Fibroblast of mammary gland (primary cell): ENCODE results near the gene TNFSF12.

Source experiments
- DNase-seq: peaks from one replicate; pipeline ENCODE4 v3.0.0-alpha.2; 2010; ENCODE audit warnings: low read depth
- H3K4me3 ChIP-seq: 2 replicates; pipeline ENCODE4 v1.5.1; 2011; ENCODE audit warnings: low read depth, mild to moderate bottlenecking, low read length, moderate library complexity; ENCODE audit not compliant: control insufficient read depth
- TF ChIP-seq, protein P1 (sequence below): conservative IDR thresholded peaks from 2 replicates; pipeline ENCODE4 v1.5.1; 2011; ENCODE audit warnings: low read depth, low read length, inconsistent platforms; ENCODE audit not compliant: control insufficient read depth, insufficient read depth

The TNFSF12 gene

DNA sequence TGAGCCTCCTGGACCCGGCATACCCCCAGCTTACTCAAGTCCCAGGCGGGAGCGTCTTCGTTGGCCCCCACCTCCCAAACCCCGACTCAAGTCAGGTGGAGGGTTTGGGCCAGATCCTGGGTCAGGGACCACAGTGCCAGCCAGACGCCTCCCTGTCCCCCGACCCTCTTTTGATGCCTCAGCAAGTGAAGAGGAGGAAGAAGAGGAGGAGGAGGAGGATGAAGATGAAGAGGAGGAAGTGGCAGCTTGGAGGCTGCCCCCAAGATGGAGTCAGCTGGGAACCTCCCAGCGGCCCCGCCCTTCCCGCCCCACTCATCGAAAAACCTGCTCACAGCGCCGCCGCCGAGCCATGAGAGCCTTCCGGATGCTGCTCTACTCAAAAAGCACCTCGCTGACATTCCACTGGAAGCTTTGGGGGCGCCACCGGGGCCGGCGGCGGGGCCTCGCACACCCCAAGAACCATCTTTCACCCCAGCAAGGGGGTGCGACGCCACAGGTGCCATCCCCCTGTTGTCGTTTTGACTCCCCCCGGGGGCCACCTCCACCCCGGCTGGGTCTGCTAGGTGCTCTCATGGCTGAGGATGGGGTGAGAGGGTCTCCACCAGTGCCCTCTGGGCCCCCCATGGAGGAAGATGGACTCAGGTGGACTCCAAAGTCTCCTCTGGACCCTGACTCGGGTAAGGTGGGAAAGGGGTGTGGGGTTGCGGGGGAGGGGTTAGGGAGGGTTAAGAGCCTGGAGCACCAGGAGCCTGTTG is 14.4 kb downstream of the TNFSF12 start:
- no peak for DNase-seq
- TF ChIP-seq, protein P1, sequence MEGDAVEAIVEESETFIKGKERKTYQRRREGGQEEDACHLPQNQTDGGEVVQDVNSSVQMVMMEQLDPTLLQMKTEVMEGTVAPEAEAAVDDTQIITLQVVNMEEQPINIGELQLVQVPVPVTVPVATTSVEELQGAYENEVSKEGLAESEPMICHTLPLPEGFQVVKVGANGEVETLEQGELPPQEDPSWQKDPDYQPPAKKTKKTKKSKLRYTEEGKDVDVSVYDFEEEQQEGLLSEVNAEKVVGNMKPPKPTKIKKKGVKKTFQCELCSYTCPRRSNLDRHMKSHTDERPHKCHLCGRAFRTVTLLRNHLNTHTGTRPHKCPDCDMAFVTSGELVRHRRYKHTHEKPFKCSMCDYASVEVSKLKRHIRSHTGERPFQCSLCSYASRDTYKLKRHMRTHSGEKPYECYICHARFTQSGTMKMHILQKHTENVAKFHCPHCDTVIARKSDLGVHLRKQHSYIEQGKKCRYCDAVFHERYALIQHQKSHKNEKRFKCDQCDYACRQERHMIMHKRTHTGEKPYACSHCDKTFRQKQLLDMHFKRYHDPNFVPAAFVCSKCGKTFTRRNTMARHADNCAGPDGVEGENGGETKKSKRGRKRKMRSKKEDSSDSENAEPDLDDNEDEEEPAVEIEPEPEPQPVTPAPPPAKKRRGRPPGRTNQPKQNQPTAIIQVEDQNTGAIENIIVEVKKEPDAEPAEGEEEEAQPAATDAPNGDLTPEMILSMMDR: no peak
- H3K4me3 ChIP-seq: no peak overlapping the region

DNA sequence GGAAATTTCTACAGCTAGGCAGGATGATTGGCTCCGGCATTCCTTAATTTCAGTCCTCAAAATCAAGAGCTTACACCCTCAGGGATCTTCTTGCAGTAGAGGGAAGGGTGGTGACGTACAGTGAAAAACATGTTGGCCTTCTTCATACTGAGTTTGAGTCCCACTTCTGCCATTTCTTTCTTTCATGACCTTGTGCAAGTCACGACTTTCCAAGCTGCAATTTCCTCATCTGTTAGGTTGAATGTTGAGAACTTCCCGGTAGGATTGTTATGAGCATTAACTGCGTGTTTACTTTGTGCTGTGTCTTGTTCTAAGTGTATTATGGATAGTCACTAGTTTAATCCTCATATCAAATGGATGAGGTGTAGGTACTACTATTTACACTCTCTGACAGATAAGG is 20.7 kb downstream of the TNFSF12 start:
- TF ChIP-seq, protein P1: no peak
- DNase-seq: no peak
- no peak overlapping the region for H3K4me3 ChIP-seq

DNA sequence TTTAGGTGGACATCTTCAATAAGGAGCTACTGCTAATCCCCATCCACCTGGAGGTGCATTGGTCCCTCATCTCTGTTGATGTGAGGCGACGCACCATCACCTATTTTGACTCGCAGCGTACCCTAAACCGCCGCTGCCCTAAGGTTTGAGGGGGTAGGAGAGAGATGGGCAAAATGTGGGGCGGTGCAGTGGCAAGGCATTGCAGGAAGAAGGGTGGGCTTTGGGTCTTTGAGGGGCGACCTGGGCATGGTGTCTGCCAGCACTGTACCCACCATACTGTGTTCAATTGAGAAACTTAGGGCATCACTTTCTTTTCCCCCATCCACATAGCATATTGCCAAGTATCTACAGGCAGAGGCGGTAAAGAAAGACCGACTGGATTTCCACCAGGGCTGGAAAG is 21.5 kb downstream of the TNFSF12 start:
- no peak overlapping the region for H3K4me3 ChIP-seq
- TF ChIP-seq, protein P1: no peak
- DNase-seq: no peak

DNA sequence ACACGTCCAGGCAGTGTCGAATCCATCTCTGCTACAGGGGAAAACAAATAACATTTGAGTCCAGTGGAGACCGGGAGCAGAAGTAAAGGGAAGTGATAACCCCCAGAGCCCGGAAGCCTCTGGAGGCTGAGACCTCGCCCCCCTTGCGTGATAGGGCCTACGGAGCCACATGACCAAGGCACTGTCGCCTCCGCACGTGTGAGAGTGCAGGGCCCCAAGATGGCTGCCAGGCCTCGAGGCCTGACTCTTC is 23.4 kb downstream of the TNFSF12 start:
- TF ChIP-seq, protein P1: no peak
- H3K4me3 ChIP-seq: peak overlapping the region; percentile 53
- no peak for DNase-seq

DNA sequence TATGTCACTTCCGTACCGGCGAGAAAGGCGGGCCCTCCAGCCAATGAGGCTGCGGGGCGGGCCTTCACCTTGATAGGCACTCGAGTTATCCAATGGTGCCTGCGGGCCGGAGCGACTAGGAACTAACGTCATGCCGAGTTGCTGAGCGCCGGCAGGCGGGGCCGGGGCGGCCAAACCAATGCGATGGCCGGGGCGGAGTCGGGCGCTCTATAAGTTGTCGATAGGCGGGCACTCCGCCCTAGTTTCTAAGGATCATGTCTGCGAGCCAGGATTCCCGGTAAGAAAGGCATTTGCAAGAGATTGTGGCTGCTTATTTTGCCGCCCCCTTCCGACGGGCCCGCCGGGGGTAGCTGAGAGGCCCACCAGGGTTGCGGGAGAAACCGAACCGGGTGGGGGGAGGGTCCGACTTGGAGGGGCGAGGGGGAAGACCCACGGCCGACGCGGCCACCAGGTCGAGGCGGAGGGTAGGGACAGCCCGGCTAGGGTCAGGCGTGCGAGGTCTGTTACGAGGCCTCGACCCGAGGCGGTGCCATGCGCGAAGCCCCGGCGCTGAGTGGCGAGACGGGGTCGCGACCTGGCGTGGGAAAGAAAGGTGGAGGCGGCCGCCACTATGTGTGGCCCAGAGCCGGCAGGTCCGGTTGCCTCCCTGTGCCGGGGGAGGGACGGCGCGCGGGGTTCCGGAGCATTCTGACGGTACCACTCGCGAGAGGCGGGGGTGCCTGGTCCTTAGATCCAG is 23.9 kb downstream of the TNFSF12 start:
- TF ChIP-seq, protein P1: no peak
- H3K4me3 ChIP-seq: peak overlapping the region; percentile 93
- peak; percentile 99 for DNase-seq

DNA sequence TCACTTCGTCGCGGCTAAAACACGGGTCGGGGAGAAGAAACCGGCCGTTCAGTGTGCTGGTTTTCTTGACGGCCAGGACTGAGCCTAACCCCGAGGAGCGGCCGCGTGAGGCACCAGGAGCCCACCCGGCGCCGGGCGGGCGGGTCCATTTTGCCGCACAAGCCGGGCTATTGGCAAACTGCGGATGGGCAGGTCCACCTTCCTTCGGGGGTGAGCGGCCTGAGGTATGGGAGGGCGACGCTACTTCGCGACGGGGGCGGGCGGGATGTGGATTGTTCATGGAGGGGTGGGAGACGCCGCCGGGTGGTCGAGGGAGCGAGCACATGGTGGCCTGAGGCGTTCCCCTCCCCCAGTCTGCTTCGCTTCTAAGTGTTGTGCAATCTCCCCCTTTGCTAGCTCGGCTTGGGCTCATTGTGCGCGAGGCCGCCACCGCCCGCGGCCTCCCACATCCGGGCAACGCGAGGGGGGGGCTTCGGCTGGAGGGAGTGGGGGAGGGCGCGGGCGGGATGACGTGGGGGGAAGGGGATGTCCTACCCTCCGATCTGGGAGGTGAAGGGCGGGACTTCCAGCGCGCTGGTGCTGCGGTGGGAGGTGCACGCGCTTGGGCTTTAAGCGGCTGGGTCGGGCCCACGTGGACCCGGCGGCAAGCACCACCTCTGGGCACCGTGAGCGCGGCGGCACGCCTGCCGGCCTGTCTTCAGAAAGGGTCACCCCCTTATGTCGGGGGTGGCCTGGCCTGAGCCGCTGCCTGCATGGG is 24.6 kb downstream of the TNFSF12 start:
- DNase-seq: peak; percentile 90
- peak overlapping the region; percentile 93 for H3K4me3 ChIP-seq

More for the DNA sequence above, 24.6 kb downstream of the TNFSF12 start:
- TF ChIP-seq, protein P1: no peak
